HEK293 (cell line): ENCODE results near the gene GNRHR.

Experiments used
- CTCF ChIP-seq: fragments of 450-650 bp; formaldehyde crosslinking; IDR thresholded peaks from 2 replicates; pipeline ENCODE4 v1.5.1; 2016; ENCODE audit warnings: missing biosample characterization, missing genetic modification characterization
- HIC1 ChIP-seq: fragments of 450-650 bp; formaldehyde crosslinking; IDR thresholded peaks from 2 replicates; pipeline ENCODE4 v1.5.1; 2016; ENCODE audit warnings: missing biosample characterization, missing genetic modification characterization
- ZEB2 ChIP-seq: fragments of 450-650 bp; formaldehyde crosslinking; IDR thresholded peaks from 2 replicates; pipeline ENCODE4 v1.5.1; 2016; ENCODE audit warnings: missing biosample characterization, missing genetic modification characterization
- ZNF26 ChIP-seq: fragments of 450-650 bp; formaldehyde crosslinking; IDR thresholded peaks from 2 replicates; pipeline ENCODE4 v1.5.1; 2016; ENCODE audit warnings: missing biosample characterization, missing genetic modification characterization
- ZNF416 ChIP-seq: fragments of 450-650 bp; formaldehyde crosslinking; IDR thresholded peaks from 2 replicates; pipeline ENCODE4 v1.5.1; 2016; ENCODE audit warnings: missing biosample characterization, missing genetic modification characterization
- ZNF48 ChIP-seq: fragments of 450-650 bp; formaldehyde crosslinking; IDR thresholded peaks from 2 replicates; pipeline ENCODE4 v1.5.1; 2016; ENCODE audit warnings: missing biosample characterization, missing genetic modification characterization
- ZNF510 ChIP-seq: fragments of 450-650 bp; formaldehyde crosslinking; IDR thresholded peaks from 2 replicates; pipeline ENCODE4 v1.5.1; 2018; ENCODE audit warnings: mild to moderate bottlenecking, missing genetic modification characterization, missing biosample characterization; ENCODE audit not compliant: insufficient replicate concordance
- ZNF513 ChIP-seq: fragments of 450-650 bp; IDR thresholded peaks from 2 replicates; pipeline ENCODE4 v1.5.1; 2018; ENCODE audit warnings: missing biosample characterization, missing genetic modification characterization
- ZNF610 ChIP-seq: fragments of 450-650 bp; formaldehyde crosslinking; IDR thresholded peaks from 2 replicates; pipeline ENCODE4 v1.5.1; 2016; ENCODE audit warnings: missing biosample characterization, missing genetic modification characterization, borderline replicate concordance
- ZNF76 ChIP-seq: fragments of 450-650 bp; formaldehyde crosslinking; IDR thresholded peaks from 2 replicates; pipeline ENCODE4; 2016; ENCODE audit warnings: low read depth, missing biosample characterization, missing genetic modification characterization, borderline replicate concordance

GRCh38 chr4:67704843-67705242, 49.3 kb downstream of the GNRHR start:
- TF ChIP-seq HIC1 (tag by site-specific recombination) (no peak), CTCF (tag by site-specific recombination) (no peak), ZNF26 (tag by site-specific recombination) (no peak), ZNF513 (tag by site-specific recombination) (no peak), ZNF610 (tag by site-specific recombination) (no peak), ZNF416 (tag by site-specific recombination) (no peak), ZNF510 (no peak), ZEB2 (tag by site-specific recombination) (no peak), ZNF76 (tag by site-specific recombination) (no peak), ZNF48 (tag by site-specific recombination) (no peak)
